Transverse colon (tissue), 4 donors: ENCODE results near the gene IFTAP. TPM values are rescaled to one million over a fixed set of nuclear protein-coding genes. Genes with fewer than 3 reads are reported as not detected.
"Not testable (repeated sequence)": the region's sequence is repeated elsewhere in the genome, so short reads cannot be mapped to it uniquely, and the experiment has no call there.

ENCODE experiments used
- DNase-seq: peaks from one replicate; pipeline ENCODE4 v3.0.0-alpha.2; 2019
- H3K27ac ChIP-seq, 4 donors: fragments of 200-600 bp; sonication (generic); 2 replicates each; pipeline ENCODE4 v1.5.1; 2016 to 2018; ENCODE audit warnings: inconsistent platforms in 4 of 4
- H3K27me3 ChIP-seq: fragments of 200-600 bp; sonication (generic); 2 replicates; pipeline ENCODE4 v1.5.1; 2017; ENCODE audit warnings: inconsistent platforms
- H3K36me3 ChIP-seq, 4 donors: fragments of 200-600 bp; sonication (generic); 2 replicates each; pipeline ENCODE4 v1.5.1; 2017 to 2019; ENCODE audit warnings: inconsistent platforms in 4 of 4
- H3K4me1 ChIP-seq, 4 donors: fragments of 200-600 bp; sonication (generic); 2 replicates each; pipeline ENCODE4 v1.5.1; 2017 to 2020; ENCODE audit warnings: inconsistent platforms in 4 of 4
- H3K4me3 ChIP-seq, 4 donors: fragments of 200-600 bp; sonication (generic); 1 replicate in 1 of 4; 2 replicates in 3 of 4; pipeline versions ENCODE4 v1.5.1 to v1.6.1; 2017 to 2019; ENCODE audit warnings: inconsistent platforms in 4 of 4
- H3K9me3 ChIP-seq, 2 donors: fragments of 200-600 bp; sonication (generic); 2 replicates each; pipeline ENCODE4 v1.5.1; 2017 to 2019; ENCODE audit warnings: inconsistent platforms in 2 of 2
- CTCF ChIP-seq, 5 experiments: fragments of 200-600 bp in 3 of 5; fragments of 450-650 bp in 2 of 5; sonication (generic) in 3 of 5; IDR thresholded peaks; 1 replicate in 2 of 5; 2 replicates in 3 of 5; pipeline ENCODE4 v1.5.1; 2016 to 2017; ENCODE audit warnings: antibody characterized with exemption in 5 of 5, inconsistent platforms in 3 of 5, mild to moderate bottlenecking in 2 of 5, moderate library complexity in 1 of 5
- EP300 ChIP-seq: sonication (generic); formaldehyde crosslinking; IDR thresholded peaks from one replicate; pipeline ENCODE4 v1.6.1; 2017; ENCODE audit warnings: antibody characterized with exemption, low read depth
- POLR2A ChIP-seq: fragments of 450-650 bp; IDR thresholded peaks from one replicate; pipeline ENCODE4 v1.6.1; 2016; ENCODE audit warnings: antibody characterized with exemption, mild to moderate bottlenecking, moderate library complexity
- POLR2AphosphoS5 ChIP-seq, 3 donors: sonication (generic); formaldehyde crosslinking; IDR thresholded peaks; one replicate each; pipeline ENCODE4 v1.6.1; 2016; ENCODE audit warnings: antibody characterized with exemption in 3 of 3
- WGBS, 2 donors: methylation state at CpG; one replicate each; pipeline ENCODE4 v1.1.5; 2018; ENCODE audit warnings: low coverage in 1 of 2; 5-methylcytosine and 5-hydroxymethylcytosine counted together
- in situ Hi-C, 4 donors: fragments of 200-750 bp; cut with MboI; loops; one replicate each; pipeline versions ENCODE4 v1.15.0 to v1.15.1; 2017; ENCODE audit warnings: low sequenced_read_pairs in 3 of 4, low pct_ligation_motif_present in 1 of 4, low pct_unique_long_range_greater_than_20kb in 1 of 4
- intact Hi-C: fragments of 100-400 bp; cut with DNase I; formaldehyde crosslinking; loops from one replicate; pipeline ENCODE4 v1.15.1; 2023; ENCODE audit warnings: low total_unique reads
- total RNA-seq, 4 donors: library from RNA; depleted of rRNA; stranded (reverse); fragments of >200 nt; gene quantifications; one replicate each; pipeline ENCODE4 v1.1.0, GENCODE V29; 2016

IFTAP gene
- total RNA-seq: 10 to 100 TPM; 11.5 to 76.3 (median 16.0) TPM

- Histone ChIP-seq H3K27ac (peak within 1 kb of the TSS; percentile 50 to 74 (median 68)), H3K36me3 (no peaks in the 10 kb centered on the region), H3K9me3 (no peaks in the 10 kb centered on the region), H3K4me1 (peaks cover 6 to 9% (median 7%) of the 10 kb centered on the region in 4 donors), H3K4me3 (peak within 1 kb of the TSS; percentile 44 to 71 (median 66)), H3K27me3 (peaks cover 19% of the 10 kb centered on the region)
- 0 to 8% methylated on average over 15 to 29 of the region's 29 CpGs for WGBS, 2 donors
- intact Hi-C loops: no loop called here
- TF ChIP-seq POLR2AphosphoS5 (IDR thresholded peaks at IDR 0.05) (peak in 2 of 3 donors; percentile 31 to 33), POLR2A (no peak)
- in situ Hi-C loops: no loop called here
- DNase-seq: peak; percentile 33
Observed at GRCh38 chr11:36594316-36594989, at the start of gene IFTAP. IFTAP (plus strand) TSS chr11:36594502; CDS start chr11:36610104, 15,602 bp downstream.

GRCh38 chr11:36550385-36551115 is 43.8 kb upstream of the IFTAP start:
- intact Hi-C loops (no loop called here), in situ Hi-C loops (no loop called here)
- WGBS, 2 donors: 37 to 60% methylated on average over 1 of the region's 1 CpG
- DNase-seq: no peak
- TF ChIP-seq POLR2A (no peak), EP300 (no peak), CTCF (IDR thresholded peaks at IDR 0.05) (no peak)
- H3K4me3 ChIP-seq: no peak overlapping the region
- H3K4me1 ChIP-seq: no peaks in the 10 kb centered on the region
- no peaks in the 10 kb centered on the region for H3K36me3 ChIP-seq
- no peaks in the 10 kb centered on the region for H3K9me3 ChIP-seq
- H3K27me3 ChIP-seq: no peaks in the 10 kb centered on the region
- H3K27ac ChIP-seq: no peak overlapping the region

GRCh38 chr11:36557390-36557789 is 36.9 kb upstream of the IFTAP start:
- H3K9me3 ChIP-seq, H3K27ac ChIP-seq, H3K4me1 ChIP-seq, DNase-seq, in situ Hi-C loops, H3K36me3 ChIP-seq, H3K4me3 ChIP-seq, intact Hi-C loops, H3K27me3 ChIP-seq: not testable (repeated sequence)
- 87 to 93% methylated on average over 3 to 16 of the region's 17 CpGs for WGBS, 2 donors

GRCh38 chr11:36557991-36558390 is 36.3 kb upstream of the IFTAP start:
- no peak overlapping the region for H3K4me3 ChIP-seq

More at GRCh38 chr11:36557991-36558390, 36.3 kb upstream of the IFTAP start:
- Histone ChIP-seq H3K27me3 (no peaks in the 10 kb centered on the region), H3K36me3 (no peaks in the 10 kb centered on the region), H3K4me1 (no peaks in the 10 kb centered on the region), H3K9me3 (no peaks in the 10 kb centered on the region), H3K27ac (no peak overlapping the region)
- in situ Hi-C loops: no loop called here
- intact Hi-C loops: no loop called here
- DNase-seq: no peak
- TF ChIP-seq POLR2A (no peak), CTCF (IDR thresholded peaks at IDR 0.05) (no peak), EP300 (no peak), POLR2AphosphoS5 (IDR thresholded peaks at IDR 0.05) (no peak)
